SH-SY5Y (cell line): Measurements from ENCODE around the gene CSF1.

ENCODE experiments used
- GATA2 ChIP-seq: IDR thresholded peaks from 2 replicates; pipeline ENCODE4 v1.6.1; 2011; ENCODE audit warnings: mild to moderate bottlenecking, low read depth, low read length
- GATA3 ChIP-seq: IDR thresholded peaks from 2 replicates; pipeline ENCODE4 v1.6.1; 2011; ENCODE audit warnings: low read depth, mild to moderate bottlenecking, low read length, moderate library complexity

The CSF1 gene

GRCh38 chr1:109904105-109904817, 6.4 kb upstream of the CSF1 start:
- TF ChIP-seq GATA2, result no peak
- no peak for TF ChIP-seq GATA3

- TF ChIP-seq GATA2, result no peak
- TF ChIP-seq GATA3, result no peak
Measured at GRCh38 chr1:109905491-109905890, 5.2 kb upstream of the CSF1 start.

- TF ChIP-seq GATA3, result no peak
- TF ChIP-seq GATA2, result no peak
Measured at GRCh38 chr1:109906160-109906838, 4.3 kb upstream of the CSF1 start.

- no peak for TF ChIP-seq GATA2
Measured at GRCh38 chr1:109906839-109907180, 3.8 kb upstream of the CSF1 start.

- no peak for TF ChIP-seq GATA3
- TF ChIP-seq GATA2, result no peak
Measured at GRCh38 chr1:109907190-109907774, 3.4 kb upstream of the CSF1 start.

- TF ChIP-seq GATA3 (no peak), GATA2 (no peak)
Measured at GRCh38 chr1:109908836-109909235, 1.8 kb upstream of the CSF1 start.

GRCh38 chr1:109909561-109909960, 1.1 kb upstream of the CSF1 start:
- TF ChIP-seq GATA3 (no peak), GATA2 (no peak)

- TF ChIP-seq GATA3, result no peak
- no peak for TF ChIP-seq GATA2
Measured at GRCh38 chr1:109910963-109911798, 532 bp downstream of the CSF1 start.

GRCh38 chr1:109912214-109912861, 1.7 kb downstream of the CSF1 start:
- TF ChIP-seq GATA2, result no peak
- no peak for TF ChIP-seq GATA3

- TF ChIP-seq GATA3, result no peak
- no peak for TF ChIP-seq GATA2
Measured at GRCh38 chr1:109912873-109913272, 2.2 kb downstream of the CSF1 start.

- TF ChIP-seq GATA2 (no peak), GATA3 (no peak)
Measured at GRCh38 chr1:109913360-109913879, 2.8 kb downstream of the CSF1 start.

- TF ChIP-seq GATA2 (no peak), GATA3 (no peak)
Measured at GRCh38 chr1:109914587-109915240, 4.1 kb downstream of the CSF1 start.

- TF ChIP-seq GATA2 (no peak), GATA3 (no peak)
Measured at GRCh38 chr1:109917051-109917767, 6.6 kb downstream of the CSF1 start.
